T-cell (primary cell): ENCODE measurements around the gene ALG12. TPM values are rescaled to one million over a fixed set of nuclear protein-coding genes. Genes with fewer than 3 reads are reported as not detected.

Experiments
- ATAC-seq, 4 experiments: fragments of 200-7000 bp in 3 of 4; fragments of 150-1000 bp in 1 of 4; cut with Tn5 transposase; replicated peaks in 1 of 4; 1 replicate in 3 of 4; 2 replicates in 1 of 4; pipeline ENCODE4 v1.10.0; 2021; ENCODE audit warnings: moderate library complexity in 3 of 4, mild to moderate bottlenecking in 2 of 4, moderate number of reproducible peaks in 1 of 4
- CTCF ChIA-PET, 2 donors: fragments of 300-600 bp; sonication (Branson Sonifier 250); formaldehyde crosslinking; loops; one replicate each; lab custom pipeline; 2022; ENCODE audit warnings: antibody characterized with exemption in 2 of 2; lab: Charles Lee
- POLR2A ChIA-PET, 2 donors: fragments of 300-600 bp; sonication (Branson Sonifier 250); formaldehyde crosslinking; loops; one replicate each; lab custom pipeline; 2022; ENCODE audit warnings: antibody characterized with exemption in 2 of 2; lab: Charles Lee
- DNase-seq, 35 experiments: peaks; one replicate each; pipeline versions ENCODE4 v3.0.0 to v3.0.0-alpha.2; 2013 to 2023
- H3K27ac ChIP-seq: one replicate; pipeline ENCODE4 v1.5.1; 2013; ENCODE audit warnings: low read length
- H3K27me3 ChIP-seq, 2 experiments: replicated peaks in 1 of 2; 1 replicate in 1 of 2; 2 replicates in 1 of 2; pipeline versions ENCODE4 v1.6.1 to v1.7.0; 2013; ENCODE audit warnings: low read length in 1 of 2, mixed read lengths in 1 of 2; ENCODE audit not compliant: control insufficient read depth in 2 of 2, insufficient read depth in 2 of 2; ENCODE audit errors: extremely low read depth in 1 of 2
- H3K36me3 ChIP-seq, 2 donors: 1 replicate in 1 of 2; 2 replicates in 1 of 2; pipeline versions ENCODE4 v1.6.1 to v1.7.0; 2013; ENCODE audit warnings: low read length in 1 of 2; ENCODE audit not compliant: control insufficient read depth in 2 of 2, insufficient read depth in 1 of 2; ENCODE audit errors: extremely low read depth in 1 of 2
- H3K4me1 ChIP-seq, 2 experiments: 1 replicate in 1 of 2; 2 replicates in 1 of 2; pipeline versions ENCODE4 v1.6.1 to v1.7.0; 2013; ENCODE audit warnings: low read length in 2 of 2, mixed read lengths in 1 of 2; ENCODE audit not compliant: insufficient read depth in 2 of 2, control insufficient read depth in 1 of 2; ENCODE audit errors: extremely low read depth in 1 of 2
- H3K4me3 ChIP-seq, 2 donors: 1 replicate in 1 of 2; 2 replicates in 1 of 2; pipeline versions ENCODE4 v1.5.1 to v1.7.0; 2013; ENCODE audit warnings: mild to moderate bottlenecking in 2 of 2, low read length in 1 of 2, moderate library complexity in 1 of 2; ENCODE audit not compliant: control insufficient read depth in 1 of 2; ENCODE audit errors: extremely low read depth in 1 of 2
- H3K9me3 ChIP-seq: 2 replicates; pipeline ENCODE4 v1.7.0; 2013
- H3K27ac Mint-ChIP-seq, 2 donors: one replicate each; pipeline ENCODE4 v1.8.0; 2020 to 2021; ENCODE audit warnings: mild to moderate bottlenecking in 2 of 2, mixed read lengths in 2 of 2
- H3K27me3 Mint-ChIP-seq, 2 donors: one replicate each; pipeline ENCODE4 v1.8.0; 2021 to 2022; ENCODE audit warnings: mixed read lengths in 2 of 2
- H3K36me3 Mint-ChIP-seq: one replicate; pipeline ENCODE4 v1.8.0; 2021; ENCODE audit warnings: mixed read lengths
- H3K4me1 Mint-ChIP-seq, 3 donors: one replicate each; pipeline ENCODE4 v1.8.0; 2020 to 2022; ENCODE audit warnings: mixed read lengths in 3 of 3, mild to moderate bottlenecking in 1 of 3
- H3K4me3 Mint-ChIP-seq, 3 donors: one replicate each; pipeline ENCODE4 v1.8.0; 2020 to 2022; ENCODE audit warnings: mild to moderate bottlenecking in 3 of 3, mixed read lengths in 3 of 3, moderate library complexity in 3 of 3
- H3K9me3 Mint-ChIP-seq, 3 donors: one replicate each; pipeline ENCODE4 v1.8.0; 2020 to 2022; ENCODE audit warnings: mixed read lengths in 3 of 3
- WGBS: methylation state at CpG from one replicate; pipeline ENCODE4 v1.1.5; 2013; ENCODE audit warnings: missing lambda C conversion rate; ENCODE audit not compliant: insufficient coverage; 5-methylcytosine and 5-hydroxymethylcytosine counted together
- total RNA-seq, 35 experiments: library from RNA in 6 of 35; stranded (reverse) in 6 of 35; fragments of 120-200 nt in 1 of 35; gene quantifications; one replicate each; pipeline versions ENCODE4 v1.2.1 to v1.2.4 and lab custom pipeline; 2013 to 2026

ALG12 gene
- total RNA-seq, 5 donors from 2014 or later (not counting 1 experiment from before 2014, with no cell fraction given): 15.7 to 22.1 (median 15.9) TPM

DNA sequence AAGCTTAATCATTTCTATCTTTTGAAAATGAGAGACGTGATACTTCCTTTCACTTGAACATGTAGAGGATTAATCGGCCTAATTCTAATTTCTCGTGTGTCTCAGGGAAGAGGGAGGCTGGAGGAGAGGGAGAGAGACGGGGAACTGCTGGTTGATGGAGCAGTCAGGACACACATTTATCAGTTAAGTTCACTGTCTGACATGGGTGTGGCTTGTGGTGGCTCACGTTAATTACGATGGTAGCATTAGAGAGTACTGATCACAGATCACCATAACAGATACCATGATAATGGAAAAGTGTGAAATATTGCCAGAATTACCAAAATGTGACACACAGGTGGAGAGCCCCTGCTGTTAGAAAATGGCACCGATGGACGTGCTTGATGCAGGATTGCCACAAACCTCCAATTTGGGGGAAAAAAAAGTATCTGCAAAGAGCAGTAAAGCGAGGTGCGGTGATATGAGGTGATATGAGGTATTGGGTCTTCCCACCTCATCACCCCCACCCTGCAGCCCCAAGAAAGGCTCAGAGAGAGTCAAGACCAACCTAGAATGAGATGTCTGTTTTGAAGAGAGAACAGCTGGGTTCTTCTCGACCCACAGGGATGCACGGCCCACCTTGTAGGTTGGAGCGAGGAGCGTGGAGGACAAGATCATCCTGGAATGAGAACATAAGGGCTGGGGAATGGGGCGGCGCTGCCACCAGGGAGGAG lies 44.9 kb downstream of the ALG12 start:
- peak overlapping the region in 1 of 2 donors; percentile 28 for H3K27ac Mint-ChIP-seq
- H3K4me3 ChIP-seq: no peak overlapping the region

DNA sequence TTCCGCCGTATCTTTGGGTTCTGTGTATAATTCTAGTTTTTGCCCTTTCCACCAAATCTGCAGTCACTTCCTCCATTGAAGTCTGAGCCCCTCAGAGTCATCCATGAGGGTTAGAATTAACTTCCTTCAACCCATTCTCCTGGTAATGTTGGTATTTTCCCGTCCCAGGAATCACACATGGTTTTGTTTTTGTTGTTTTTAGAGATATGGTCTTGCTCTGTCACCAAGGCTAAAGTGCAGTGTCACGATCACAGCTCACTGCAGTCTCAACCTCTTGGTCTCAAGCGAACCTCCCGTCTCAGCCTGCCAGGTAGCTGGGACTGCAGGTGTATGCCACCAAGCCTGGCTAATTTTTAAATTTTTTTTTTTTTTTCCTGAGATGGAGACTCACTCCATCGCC lies 45.9 kb downstream of the ALG12 start:
- no peak overlapping the region for H3K4me3 ChIP-seq
- Mint-ChIP-seq H3K4me3 (no peak overlapping the region), H3K27ac (peak overlapping the region; percentile 4 to 22), H3K27me3 (no peaks in the 10 kb centered on the region), H3K36me3 (peaks cover 43% of the 10 kb centered on the region), H3K4me1 (peaks cover 41 to 69% (median 54%) of the 10 kb centered on the region in 3 donors), H3K9me3 (peaks cover 6 to 14% (median 7%) of the 10 kb centered on the region in 3 donors)
- H3K4me1 ChIP-seq: peaks cover 5 to 34% of the 10 kb centered on the region in 2 experiments
- H3K36me3 ChIP-seq: peaks cover 0 to 2% of the 10 kb centered on the region in 2 donors
- peaks cover 2% of the 10 kb centered on the region for H3K9me3 ChIP-seq
- no peaks in the 10 kb centered on the region for H3K27me3 ChIP-seq
- no peak for DNase-seq
- WGBS: 100% methylated on average over 6 of the region's 7 CpGs
- ATAC-seq: no peak
- no peak overlapping the region for H3K27ac ChIP-seq
- POLR2A ChIA-PET: interaction anchor here in 1 of 2 donors (0.6 to 1.0 kb wide), 2 partner anchors 46 to 47 kb away, joined by 3 read pairs; no protein-coding TSS in a partner anchor
- CTCF ChIA-PET: no interaction called here

More for the DNA sequence above, 44.9 kb downstream of the ALG12 start:
- WGBS: 100% methylated on average over 5 of the region's 16 CpGs
- H3K27me3 ChIP-seq: no peaks in the 10 kb centered on the region
- ATAC-seq: no peak
- no peaks in the 10 kb centered on the region for H3K27me3 Mint-ChIP-seq
- ChIA-PET POLR2A (interaction anchor here in 1 of 2 donors (1.0 kb wide), 1 partner anchor 47 kb away, joined by 3 read pairs; no protein-coding TSS in a partner anchor), CTCF (no interaction called here)
- peaks cover 39 to 59% (median 46%) of the 10 kb centered on the region in 3 donors for H3K4me1 Mint-ChIP-seq
- no peak overlapping the region for H3K4me3 Mint-ChIP-seq
- H3K4me1 ChIP-seq: peaks cover 4 to 26% of the 10 kb centered on the region in 2 experiments
- H3K9me3 Mint-ChIP-seq: peaks cover 6 to 14% (median 7%) of the 10 kb centered on the region in 3 donors
- H3K36me3 Mint-ChIP-seq: peaks cover 44% of the 10 kb centered on the region
- H3K36me3 ChIP-seq: peaks cover 0 to 2% of the 10 kb centered on the region in 2 donors
- H3K27ac ChIP-seq: no peak overlapping the region
- no peak for DNase-seq
- peaks cover 2% of the 10 kb centered on the region for H3K9me3 ChIP-seq

DNA sequence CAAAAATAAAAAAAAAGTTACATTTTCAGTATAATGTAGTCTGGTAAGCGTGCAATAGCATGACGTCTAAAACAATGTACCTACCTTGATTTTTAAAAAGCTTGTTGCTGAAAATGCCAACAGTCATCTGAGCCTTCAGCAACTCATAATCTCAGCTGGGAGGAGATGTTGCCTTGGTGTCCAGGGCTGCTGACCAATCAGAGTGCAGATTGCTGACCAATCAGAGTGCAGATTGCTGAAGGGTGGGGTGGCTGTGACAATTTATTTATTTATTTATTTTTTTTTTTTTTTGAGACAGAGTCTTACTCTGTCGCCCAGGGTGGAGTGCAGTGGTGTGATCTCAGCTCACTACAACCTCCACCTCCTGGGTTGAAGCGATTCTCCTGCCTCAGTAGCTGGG lies 46.8 kb downstream of the ALG12 start:
- POLR2A ChIA-PET: no interaction called here
- peaks cover 0 to 2% of the 10 kb centered on the region in 2 donors for H3K36me3 ChIP-seq
- ATAC-seq (no peak), DNase-seq (no peak)
- H3K4me3 Mint-ChIP-seq: no peak overlapping the region
- H3K27ac Mint-ChIP-seq: peak overlapping the region in 1 of 2 donors; percentile 22
- peaks cover 5 to 38% of the 10 kb centered on the region in 2 experiments for H3K4me1 ChIP-seq
- no peaks in the 10 kb centered on the region for H3K27me3 ChIP-seq
- H3K27me3 Mint-ChIP-seq: no peaks in the 10 kb centered on the region
- CTCF ChIA-PET: no interaction called here
- WGBS: 100% methylated on average over 1 of the region's 4 CpGs
- peaks cover 47% of the 10 kb centered on the region for H3K36me3 Mint-ChIP-seq
- no peak overlapping the region for H3K27ac ChIP-seq
- H3K4me3 ChIP-seq: no peak overlapping the region
- H3K4me1 Mint-ChIP-seq: peaks cover 50 to 75% (median 63%) of the 10 kb centered on the region in 3 donors
- H3K9me3 ChIP-seq: peaks cover 2% of the 10 kb centered on the region
- H3K9me3 Mint-ChIP-seq: peaks cover 6 to 22% (median 10%) of the 10 kb centered on the region in 3 donors

DNA sequence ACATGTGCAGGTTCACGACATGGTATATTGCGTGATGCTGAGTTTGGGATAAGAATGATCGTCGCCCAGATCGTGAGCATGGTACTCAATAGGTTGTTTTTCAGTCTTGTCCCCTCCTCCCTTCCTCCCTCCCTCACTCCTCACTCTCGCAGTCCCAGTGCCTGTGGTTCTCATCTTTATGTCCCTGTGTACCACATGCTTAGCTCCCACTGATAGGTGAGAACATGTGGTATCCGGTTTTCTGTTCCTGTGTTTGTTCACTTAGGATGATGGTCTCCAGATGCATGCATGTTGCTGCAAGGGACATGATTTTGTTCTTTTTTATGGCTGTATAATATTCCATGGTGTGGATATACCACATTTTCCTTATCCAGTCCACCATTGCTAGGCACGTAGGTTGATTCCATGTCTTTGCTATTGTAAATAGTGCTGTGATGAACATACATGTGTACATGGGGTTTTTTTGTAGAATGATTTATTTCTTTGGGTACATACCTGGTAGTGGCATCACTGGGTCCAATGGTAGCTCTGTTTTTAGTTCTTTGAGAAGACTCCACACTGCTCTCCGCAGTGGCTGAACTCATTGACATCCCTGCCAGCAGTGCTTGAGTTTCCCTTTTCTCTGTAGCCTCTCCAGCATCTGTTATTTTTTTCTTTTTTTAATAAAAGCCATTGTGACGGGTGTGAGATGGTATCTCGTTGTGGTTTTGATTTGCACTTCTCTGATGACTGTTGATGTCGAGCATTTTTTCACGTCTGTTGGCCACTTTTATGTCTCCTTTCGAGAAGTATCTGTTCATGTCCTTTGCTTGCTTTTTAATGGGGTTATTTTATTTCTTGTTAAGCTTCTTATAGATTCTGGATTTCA lies 48.2 kb downstream of the ALG12 start:
- ATAC-seq (peak; percentile 60 to 74 (median 67)), DNase-seq (peak in 20 of 35 experiments; percentile 15 to 76 (median 36))
- Mint-ChIP-seq H3K27ac (peak overlapping the region; percentile 77 to 87), H3K27me3 (no peaks in the 10 kb centered on the region), H3K36me3 (peaks cover 54% of the 10 kb centered on the region), H3K4me1 (peaks cover 50 to 75% (median 72%) of the 10 kb centered on the region in 3 donors), H3K4me3 (peak overlapping the region; percentile 36 to 47 (median 37)), H3K9me3 (peaks cover 13 to 33% (median 15%) of the 10 kb centered on the region in 3 donors)
- ChIA-PET CTCF (interaction anchor here (0.6 to 0.7 kb wide), 2 partner anchors 31 to 122 kb away, joined by 3 read pairs; no protein-coding TSS in a partner anchor), POLR2A (interaction anchor here (0.7 to 1.3 kb wide), 2 partner anchors 12 to 46 kb away, joined by 3 to 13 read pairs; no protein-coding TSS in a partner anchor)
- H3K9me3 ChIP-seq: peaks cover 2% of the 10 kb centered on the region
- WGBS: 4% methylated on average over 4 of the region's 14 CpGs
- H3K27ac ChIP-seq: peak overlapping the region; percentile 55
- peaks cover 5 to 40% of the 10 kb centered on the region in 2 experiments for H3K4me1 ChIP-seq
- no peaks in the 10 kb centered on the region for H3K27me3 ChIP-seq
- H3K4me3 ChIP-seq: no peak overlapping the region
- H3K36me3 ChIP-seq: peaks cover under 1 to 2% of the 10 kb centered on the region in 2 donors

DNA sequence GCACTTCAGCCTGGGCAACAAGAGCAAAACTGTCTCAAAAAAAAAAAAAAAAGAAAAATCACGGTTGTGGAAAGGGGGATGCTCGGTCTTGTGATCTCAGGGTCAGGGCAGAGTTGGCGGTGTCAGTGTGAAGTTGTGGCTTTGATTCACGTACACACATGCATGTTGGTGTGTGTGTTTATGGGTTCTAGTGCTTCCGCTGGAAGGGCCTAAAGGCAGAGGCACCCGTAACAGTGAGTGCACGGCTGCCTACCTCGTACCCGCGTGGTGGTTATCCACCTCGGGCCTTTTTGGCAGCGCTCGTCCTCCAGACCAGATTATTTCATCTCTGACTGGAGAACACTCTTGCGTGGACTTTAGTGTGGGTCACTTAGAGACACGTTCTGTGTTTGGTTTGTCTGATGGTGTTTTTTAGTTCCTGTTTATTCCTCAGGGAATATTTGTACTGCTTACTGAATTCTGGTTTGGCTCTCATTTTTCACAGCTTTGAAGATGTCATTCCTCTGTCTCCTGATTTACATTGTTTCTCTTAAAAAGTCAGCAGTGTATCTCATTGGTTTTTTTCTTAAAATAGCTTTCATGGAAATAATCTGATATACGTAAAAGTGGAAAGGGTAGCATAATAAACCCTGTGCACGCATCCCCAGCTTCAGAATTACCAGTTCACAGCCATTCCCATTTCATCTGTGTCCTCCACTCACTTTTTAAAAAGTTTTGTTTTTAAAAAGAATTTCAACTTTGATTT lies 49.0 kb downstream of the ALG12 start:
- ATAC-seq (no peak), DNase-seq (peak in 2 of 35 experiments; percentile 22 to 33)
- Mint-ChIP-seq H3K27ac (peak overlapping the region; percentile 70 to 77), H3K27me3 (no peaks in the 10 kb centered on the region), H3K4me1 (peaks cover 52 to 73% (median 73%) of the 10 kb centered on the region in 3 donors), H3K36me3 (peaks cover 54% of the 10 kb centered on the region), H3K4me3 (peak overlapping the region in 2 of 3 donors; percentile 47 to 51), H3K9me3 (peaks cover 13 to 33% (median 15%) of the 10 kb centered on the region in 3 donors)
- Histone ChIP-seq H3K36me3 (peaks cover 2 to 3% of the 10 kb centered on the region in 2 donors), H3K27me3 (no peaks in the 10 kb centered on the region), H3K4me3 (no peak overlapping the region), H3K27ac (no peak overlapping the region), H3K4me1 (peaks cover 5 to 45% of the 10 kb centered on the region in 2 experiments), H3K9me3 (peaks cover 2% of the 10 kb centered on the region)
- WGBS: 86% methylated on average over 4 of the region's 17 CpGs
- POLR2A ChIA-PET: interaction anchor here in 1 of 2 donors (0.6 to 0.7 kb wide), 2 partner anchors 45 to 187 kb away, joined by 3 to 9 read pairs; no protein-coding TSS in a partner anchor
- CTCF ChIA-PET: no interaction called here
